BLaER1 (cell line): ENCODE data around the gene MED13L.

Experiments used
- H3K27ac ChIP-seq: shearing (Covaris generic); formaldehyde crosslinking; 2 replicates; pipeline ENCODE4 v1.8.1; 2022
- H3K27me3 ChIP-seq: shearing (Covaris generic); formaldehyde crosslinking; 2 replicates; pipeline ENCODE4 v1.8.1; 2022
- H3K36me3 ChIP-seq: shearing (Covaris generic); formaldehyde crosslinking; 2 replicates; pipeline ENCODE4 v1.8.1; 2022
- H3K4me1 ChIP-seq: shearing (Covaris generic); formaldehyde crosslinking; 2 replicates; pipeline ENCODE4 v1.8.1; 2022
- H3K4me2 ChIP-seq: shearing (Covaris generic); formaldehyde crosslinking; 2 replicates; pipeline ENCODE4 v1.8.1; 2022
- H3K4me3 ChIP-seq: shearing (Covaris generic); formaldehyde crosslinking; 2 replicates; pipeline ENCODE4 v1.8.1; 2022
- H3K9ac ChIP-seq: shearing (Covaris generic); formaldehyde crosslinking; 2 replicates; pipeline ENCODE4 v1.8.1; 2022
- H3K9me3 ChIP-seq: shearing (Covaris generic); formaldehyde crosslinking; 2 replicates; pipeline ENCODE4 v1.8.1; 2022
- H4K20me1 ChIP-seq: shearing (Covaris generic); formaldehyde crosslinking; 2 replicates; pipeline ENCODE4 v1.8.1; 2022
- Cebpa-rat ChIP-seq: shearing (Covaris generic); IDR thresholded peaks from 2 replicates; pipeline ENCODE4 v1.8.1; 2022

MED13L gene

DNA sequence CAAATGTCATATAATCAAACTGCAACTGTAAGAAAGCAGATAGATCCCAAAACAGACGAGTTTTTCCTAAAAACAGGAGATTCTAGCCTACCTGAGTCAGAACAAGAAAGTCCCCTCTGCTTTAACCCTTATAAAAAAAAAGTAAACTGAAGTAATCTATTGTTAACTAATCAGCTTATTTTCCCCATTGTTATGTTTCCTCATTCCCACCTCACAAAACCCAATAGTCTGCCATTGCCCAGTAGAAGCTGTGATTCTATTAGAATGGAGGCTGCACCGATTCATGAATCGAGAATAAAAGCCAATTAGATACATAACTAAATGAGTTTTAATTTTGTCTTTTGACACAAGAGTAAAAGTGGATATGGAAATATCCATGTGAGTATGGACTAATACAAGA lies 115.4 kb downstream of the MED13L start:
- H3K9ac ChIP-seq: no peak overlapping the region
- H3K9me3 ChIP-seq: no peaks in the 10 kb centered on the region
- H3K4me1 ChIP-seq: peaks cover 56% of the 10 kb centered on the region
- no peak overlapping the region for H3K4me3 ChIP-seq
- no peak for TF ChIP-seq Cebpa-rat
- no peaks in the 10 kb centered on the region for H3K36me3 ChIP-seq
- H3K27me3 ChIP-seq: no peaks in the 10 kb centered on the region
- peaks cover 100% of the 10 kb centered on the region for H4K20me1 ChIP-seq
- H3K4me2 ChIP-seq: no peak overlapping the region
- H3K27ac ChIP-seq: no peak overlapping the region

DNA sequence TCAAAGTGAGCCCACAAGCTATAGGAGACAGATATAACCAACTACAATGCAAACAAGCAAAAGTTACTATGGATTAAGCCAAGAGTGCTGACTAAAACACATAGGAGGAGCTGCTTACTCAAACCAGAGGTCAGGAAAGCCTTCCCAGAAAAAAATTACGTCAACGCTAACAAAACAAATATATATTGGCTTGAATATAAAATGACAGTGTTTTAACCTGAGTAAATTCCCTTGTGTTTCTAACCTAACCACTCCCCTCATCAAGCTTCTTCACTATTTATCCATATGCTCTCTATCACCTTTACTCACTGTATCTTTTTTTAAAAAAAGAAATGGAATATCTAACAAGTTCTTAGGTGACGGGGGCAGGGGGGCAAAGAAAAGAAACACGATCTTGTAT lies 115.9 kb downstream of the MED13L start:
- Histone ChIP-seq H3K4me3 (no peak overlapping the region), H3K36me3 (no peaks in the 10 kb centered on the region), H3K4me2 (no peak overlapping the region), H3K27ac (no peak overlapping the region), H3K4me1 (peaks cover 56% of the 10 kb centered on the region), H3K9ac (no peak overlapping the region), H3K27me3 (no peaks in the 10 kb centered on the region), H4K20me1 (peaks cover 100% of the 10 kb centered on the region), H3K9me3 (no peaks in the 10 kb centered on the region)
- TF ChIP-seq Cebpa-rat: no peak

DNA sequence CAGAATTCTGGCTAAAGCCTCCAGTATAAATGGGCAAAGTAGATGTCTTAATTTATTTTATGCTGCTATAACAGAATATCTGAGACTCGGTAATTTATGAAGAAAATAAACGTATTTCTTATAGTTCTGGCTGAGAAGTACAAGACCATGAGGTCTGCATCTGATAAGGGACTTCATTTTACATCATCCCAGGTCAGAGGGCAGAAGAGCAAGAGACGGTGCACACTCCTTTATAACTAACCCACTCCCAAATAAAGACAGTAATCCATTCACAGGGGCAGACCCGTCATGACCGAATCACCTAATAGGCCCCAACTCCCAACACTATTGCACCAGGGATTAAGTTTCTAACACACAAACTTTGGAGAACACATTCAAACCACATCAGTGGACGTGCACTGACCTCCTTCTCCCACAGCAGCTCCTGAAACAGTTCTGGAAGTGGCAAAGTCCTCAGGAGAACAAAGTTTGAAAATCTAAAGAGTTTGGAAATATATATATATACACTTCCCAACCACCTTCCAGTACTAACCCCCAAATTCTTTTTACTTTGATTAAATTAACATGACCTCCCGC lies 116.5 kb downstream of the MED13L start:
- Histone ChIP-seq H3K4me1 (peaks cover 55% of the 10 kb centered on the region), H4K20me1 (peaks cover 100% of the 10 kb centered on the region), H3K27me3 (no peaks in the 10 kb centered on the region), H3K9ac (no peak overlapping the region), H3K9me3 (no peaks in the 10 kb centered on the region), H3K36me3 (no peaks in the 10 kb centered on the region), H3K4me3 (no peak overlapping the region), H3K4me2 (no peak overlapping the region), H3K27ac (no peak overlapping the region)
- TF ChIP-seq Cebpa-rat: no peak

- Histone ChIP-seq H3K27me3 (no peaks in the 10 kb centered on the region), H3K4me2 (0 out of 2 replicates have a peak overlapping the region, but pooled peaks have one; percentile 2), H3K27ac (no peak overlapping the region), H3K36me3 (no peaks in the 10 kb centered on the region), H3K9ac (no peak overlapping the region), H3K9me3 (no peaks in the 10 kb centered on the region), H3K4me1 (peaks cover 48% of the 10 kb centered on the region), H3K4me3 (no peak overlapping the region), H4K20me1 (peaks cover 100% of the 10 kb centered on the region)
- TF ChIP-seq Cebpa-rat: no peak
Observed at GRCh38 chr12:116160231-116160630, 117.3 kb downstream of the MED13L start.

GRCh38 chr12:116159593-116160200 lies 117.8 kb downstream of the MED13L start:
- no peak overlapping the region for H3K4me3 ChIP-seq
- H3K9ac ChIP-seq: no peak overlapping the region
- peaks cover 44% of the 10 kb centered on the region for H3K4me1 ChIP-seq
- H3K27me3 ChIP-seq: no peaks in the 10 kb centered on the region
- H4K20me1 ChIP-seq: peaks cover 100% of the 10 kb centered on the region
- no peak overlapping the region for H3K27ac ChIP-seq
- 0 out of 2 replicates have a peak overlapping the region, but pooled peaks have one; percentile 2 for H3K4me2 ChIP-seq
- H3K9me3 ChIP-seq: no peaks in the 10 kb centered on the region
- no peaks in the 10 kb centered on the region for H3K36me3 ChIP-seq
- no peak for TF ChIP-seq Cebpa-rat

- Histone ChIP-seq H3K36me3 (no peaks in the 10 kb centered on the region), H4K20me1 (peaks cover 100% of the 10 kb centered on the region), H3K9me3 (no peaks in the 10 kb centered on the region), H3K4me2 (peak overlapping the region; percentile 28; the same call in 1 of the 2 replicates), H3K27me3 (no peaks in the 10 kb centered on the region), H3K4me3 (no peak overlapping the region), H3K4me1 (peaks cover 39% of the 10 kb centered on the region), H3K27ac (no peak overlapping the region), H3K9ac (no peak overlapping the region)
- TF ChIP-seq Cebpa-rat: no peak
Observed at GRCh38 chr12:116159175-116159574, 118.3 kb downstream of the MED13L start.

GRCh38 chr12:116157845-116158267 lies 119.6 kb downstream of the MED13L start:
- no peak overlapping the region for H3K4me3 ChIP-seq
- TF ChIP-seq Cebpa-rat: no peak
- no peak overlapping the region for H3K27ac ChIP-seq
- H3K9me3 ChIP-seq: no peaks in the 10 kb centered on the region
- H4K20me1 ChIP-seq: peaks cover 100% of the 10 kb centered on the region
- no peak overlapping the region for H3K9ac ChIP-seq
- no peaks in the 10 kb centered on the region for H3K36me3 ChIP-seq
- no peaks in the 10 kb centered on the region for H3K27me3 ChIP-seq
- peaks cover 52% of the 10 kb centered on the region for H3K4me1 ChIP-seq
- 0 out of 2 replicates have a peak overlapping the region, but pooled peaks have one; percentile 0 for H3K4me2 ChIP-seq

DNA sequence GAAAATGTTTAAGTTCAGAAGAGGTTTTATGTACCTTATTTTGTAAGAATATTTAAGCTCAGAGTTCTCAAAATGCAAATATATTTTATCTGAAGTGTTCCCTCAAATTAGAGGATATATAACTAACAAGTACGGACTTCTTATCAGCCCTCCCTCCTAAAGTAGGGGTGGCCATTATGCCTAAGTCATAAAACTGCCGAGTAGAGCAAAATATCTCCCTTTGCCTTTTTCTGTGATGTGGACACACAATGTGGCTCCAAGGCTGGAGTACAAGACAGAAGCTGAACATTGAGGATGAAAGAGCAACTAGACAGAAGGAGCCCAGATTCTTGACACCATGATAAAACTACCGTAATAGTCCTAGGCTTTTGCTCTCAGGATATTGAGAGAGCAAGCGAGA lies 120.9 kb downstream of the MED13L start:
- no peak overlapping the region for H3K4me2 ChIP-seq
- H3K27ac ChIP-seq: no peak overlapping the region
- no peaks in the 10 kb centered on the region for H3K36me3 ChIP-seq
- H3K9me3 ChIP-seq: no peaks in the 10 kb centered on the region
- peaks cover 100% of the 10 kb centered on the region for H4K20me1 ChIP-seq
- H3K27me3 ChIP-seq: no peaks in the 10 kb centered on the region
- peaks cover 65% of the 10 kb centered on the region for H3K4me1 ChIP-seq
- no peak for TF ChIP-seq Cebpa-rat
- H3K4me3 ChIP-seq: no peak overlapping the region
- H3K9ac ChIP-seq: no peak overlapping the region

DNA sequence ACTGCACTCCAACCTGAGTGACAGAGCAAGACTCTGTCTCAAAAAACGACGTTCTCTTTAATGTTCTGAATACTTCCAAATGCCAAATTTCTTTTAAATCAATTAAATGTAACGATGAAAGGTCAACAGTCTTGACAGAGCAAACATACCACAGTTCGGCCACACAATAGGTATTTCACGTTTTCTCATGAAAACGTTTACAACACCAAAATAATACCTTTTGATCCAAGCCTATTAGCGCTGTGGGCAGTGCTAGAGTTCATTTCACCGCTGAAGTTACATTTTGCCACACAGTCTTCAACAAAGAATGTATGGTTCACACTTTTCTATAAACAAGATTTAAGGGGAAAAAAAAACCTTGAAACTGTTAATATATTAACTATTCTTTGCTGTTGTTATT lies 122.1 kb downstream of the MED13L start:
- no peaks in the 10 kb centered on the region for H3K36me3 ChIP-seq
- peaks cover 100% of the 10 kb centered on the region for H4K20me1 ChIP-seq
- no peak overlapping the region for H3K4me2 ChIP-seq
- no peak overlapping the region for H3K4me3 ChIP-seq
- H3K9ac ChIP-seq: no peak overlapping the region
- H3K4me1 ChIP-seq: peaks cover 60% of the 10 kb centered on the region
- no peak for TF ChIP-seq Cebpa-rat
- no peak overlapping the region for H3K27ac ChIP-seq
- no peaks in the 10 kb centered on the region for H3K27me3 ChIP-seq
- no peaks in the 10 kb centered on the region for H3K9me3 ChIP-seq

GRCh38 chr12:116153983-116154382 lies 123.5 kb downstream of the MED13L start:
- peaks cover 100% of the 10 kb centered on the region for H4K20me1 ChIP-seq
- H3K27me3 ChIP-seq: no peaks in the 10 kb centered on the region
- no peaks in the 10 kb centered on the region for H3K36me3 ChIP-seq
- H3K27ac ChIP-seq: no peak overlapping the region
- no peak overlapping the region for H3K9ac ChIP-seq
- no peak overlapping the region for H3K4me3 ChIP-seq
- TF ChIP-seq Cebpa-rat: no peak
- H3K4me1 ChIP-seq: peaks cover 46% of the 10 kb centered on the region
- no peaks in the 10 kb centered on the region for H3K9me3 ChIP-seq
- 0 out of 2 replicates have a peak overlapping the region, but pooled peaks have one; percentile 5 for H3K4me2 ChIP-seq
